ENCODE data around the gene MYLIP. TPM values are rescaled to one million over a fixed set of nuclear protein-coding genes. Genes with fewer than 3 reads are reported as not detected.

MYLIP gene
- total RNA-seq, 1 donor from 2014 or later: 13.5 TPM

DNA sequence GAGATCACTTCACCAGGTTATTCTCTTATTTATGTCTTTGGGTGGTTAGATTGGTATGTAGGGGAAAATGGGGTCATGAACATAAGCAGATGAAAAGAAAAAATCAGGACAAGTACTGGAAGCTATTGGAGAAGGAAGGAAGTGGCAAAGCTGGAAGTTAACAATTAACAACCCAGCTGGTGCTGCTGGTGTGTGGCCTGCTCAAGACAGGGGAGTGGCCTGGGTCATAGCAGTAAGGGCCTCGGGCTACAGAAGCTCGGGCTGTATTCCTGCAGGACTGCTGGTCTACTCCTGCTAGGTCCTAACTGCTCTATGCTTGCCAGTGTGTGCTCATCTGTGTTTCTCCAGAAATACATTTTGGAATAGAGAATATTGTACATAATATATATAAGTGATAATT, 19.6 kb downstream of the MYLIP start:
- TF ChIP-seq, protein P1, sequence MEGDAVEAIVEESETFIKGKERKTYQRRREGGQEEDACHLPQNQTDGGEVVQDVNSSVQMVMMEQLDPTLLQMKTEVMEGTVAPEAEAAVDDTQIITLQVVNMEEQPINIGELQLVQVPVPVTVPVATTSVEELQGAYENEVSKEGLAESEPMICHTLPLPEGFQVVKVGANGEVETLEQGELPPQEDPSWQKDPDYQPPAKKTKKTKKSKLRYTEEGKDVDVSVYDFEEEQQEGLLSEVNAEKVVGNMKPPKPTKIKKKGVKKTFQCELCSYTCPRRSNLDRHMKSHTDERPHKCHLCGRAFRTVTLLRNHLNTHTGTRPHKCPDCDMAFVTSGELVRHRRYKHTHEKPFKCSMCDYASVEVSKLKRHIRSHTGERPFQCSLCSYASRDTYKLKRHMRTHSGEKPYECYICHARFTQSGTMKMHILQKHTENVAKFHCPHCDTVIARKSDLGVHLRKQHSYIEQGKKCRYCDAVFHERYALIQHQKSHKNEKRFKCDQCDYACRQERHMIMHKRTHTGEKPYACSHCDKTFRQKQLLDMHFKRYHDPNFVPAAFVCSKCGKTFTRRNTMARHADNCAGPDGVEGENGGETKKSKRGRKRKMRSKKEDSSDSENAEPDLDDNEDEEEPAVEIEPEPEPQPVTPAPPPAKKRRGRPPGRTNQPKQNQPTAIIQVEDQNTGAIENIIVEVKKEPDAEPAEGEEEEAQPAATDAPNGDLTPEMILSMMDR (IDR thresholded peaks at IDR 0.05; ENCODE audit: borderline replicate concordance): no peak
- H3K9me3 ChIP-seq (replicated peaks): no peaks in the 10 kb centered on the region
- H3K36me3 ChIP-seq: peaks cover 83% of the 10 kb centered on the region
- H3K27ac ChIP-seq (replicated peaks): no peak overlapping the region
- H3K27me3 ChIP-seq (ENCODE audit: low read depth): no peaks in the 10 kb centered on the region
- peaks cover 25% of the 10 kb centered on the region for H3K4me1 ChIP-seq
- intact Hi-C loops (cut with micrococcal nuclease): no loop called here
- DNase-seq: no peak
- no peak overlapping the region for H3K4me3 ChIP-seq

DNA sequence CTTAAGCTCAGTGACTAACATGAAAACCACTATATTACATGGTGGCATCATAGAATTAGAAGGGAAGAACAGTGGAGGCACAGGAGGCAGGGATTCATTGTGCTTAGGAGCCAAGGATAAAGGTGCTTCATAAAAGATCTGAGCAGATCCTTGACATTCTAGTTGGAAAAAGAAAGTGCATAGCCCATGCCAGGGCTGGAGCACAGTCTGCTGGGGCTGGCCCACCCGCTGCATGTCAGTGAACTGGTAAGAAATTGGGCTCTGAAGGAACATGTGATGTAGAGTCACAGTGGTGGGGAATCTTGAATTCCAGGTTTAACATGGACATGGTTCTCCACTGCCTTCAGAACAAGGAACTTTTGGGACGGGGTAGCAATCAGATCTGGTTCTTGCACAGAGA, 20.4 kb downstream of the MYLIP start:
- peaks cover 26% of the 10 kb centered on the region for H3K4me1 ChIP-seq
- H3K36me3 ChIP-seq: peaks cover 75% of the 10 kb centered on the region
- no peaks in the 10 kb centered on the region for H3K27me3 ChIP-seq (ENCODE audit: low read depth)
- DNase-seq: no peak
- no peaks in the 10 kb centered on the region for H3K9me3 ChIP-seq (replicated peaks)
- TF ChIP-seq, protein P1 (IDR thresholded peaks at IDR 0.05; ENCODE audit: borderline replicate concordance): no peak
- H3K27ac ChIP-seq (replicated peaks): no peak overlapping the region
- no peak overlapping the region for H3K4me3 ChIP-seq
- intact Hi-C loops (cut with micrococcal nuclease): no loop called here

DNA sequence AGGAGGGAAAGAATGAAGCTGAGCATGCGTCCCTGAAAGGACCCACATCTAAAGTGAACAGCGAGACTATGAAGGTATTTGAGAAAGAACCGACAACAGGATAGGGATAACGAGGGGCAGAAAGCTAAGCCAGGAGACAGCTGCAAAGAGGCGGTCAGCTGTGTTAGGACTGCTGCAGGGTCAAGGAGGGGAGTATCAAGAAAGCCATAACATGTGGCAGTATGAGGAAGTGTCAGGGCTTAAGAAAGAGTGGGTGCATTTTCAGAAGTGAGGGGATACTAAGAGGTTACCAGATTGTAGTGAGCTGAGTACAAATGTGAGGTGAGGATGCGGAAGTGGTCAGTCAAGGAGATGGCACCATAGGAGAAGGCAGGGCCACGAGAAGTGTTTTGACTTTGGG, 21.2 kb downstream of the MYLIP start:
- Histone ChIP-seq H3K4me1 (peaks cover 28% of the 10 kb centered on the region), H3K27me3 (ENCODE audit: low read depth) (no peaks in the 10 kb centered on the region), H3K4me3 (no peak overlapping the region), H3K9me3 (replicated peaks) (no peaks in the 10 kb centered on the region), H3K36me3 (peaks cover 67% of the 10 kb centered on the region), H3K27ac (replicated peaks) (no peak overlapping the region)
- no peak for DNase-seq
- TF ChIP-seq, protein P1 (IDR thresholded peaks at IDR 0.05; ENCODE audit: borderline replicate concordance): no peak
- intact Hi-C loops (cut with micrococcal nuclease): no loop called here

- H3K36me3 ChIP-seq: peaks cover 36% of the 10 kb centered on the region
- no peak overlapping the region for H3K4me3 ChIP-seq
- intact Hi-C loops (cut with micrococcal nuclease): no loop called here
- TF ChIP-seq, protein P1 (IDR thresholded peaks at IDR 0.05; ENCODE audit: borderline replicate concordance): no peak
- H3K27ac ChIP-seq (replicated peaks): no peak overlapping the region
- peaks cover 15% of the 10 kb centered on the region for H3K4me1 ChIP-seq
- H3K9me3 ChIP-seq (replicated peaks): no peaks in the 10 kb centered on the region
- H3K27me3 ChIP-seq (ENCODE audit: low read depth): no peaks in the 10 kb centered on the region
- DNase-seq: no peak
Measured at GRCh38 chr6:16153211-16153820, 24.4 kb downstream of the MYLIP start.

DNA sequence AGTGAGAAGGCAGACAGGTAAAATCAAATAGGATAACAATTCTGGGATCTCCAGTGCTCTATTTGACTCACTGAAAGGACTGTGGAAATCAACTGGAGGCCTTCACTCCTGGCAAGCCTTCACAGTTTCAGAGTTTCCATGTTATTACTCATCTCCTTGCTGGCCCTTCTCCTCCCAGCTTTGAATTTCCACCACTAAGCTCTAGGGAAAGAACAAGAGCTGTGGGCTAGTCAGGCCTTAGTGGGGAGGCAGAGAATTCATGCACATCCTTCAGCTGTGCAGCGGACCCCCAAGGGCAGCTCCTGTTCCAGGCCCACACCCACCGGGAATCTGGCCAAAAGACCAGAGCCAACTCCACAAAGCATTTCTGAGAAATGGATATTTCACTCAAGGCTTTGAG, 26.0 kb downstream of the MYLIP start:
- Histone ChIP-seq H3K27ac (replicated peaks) (peak overlapping the region; percentile 22), H3K4me3 (no peak overlapping the region), H3K4me1 (peaks cover 15% of the 10 kb centered on the region), H3K27me3 (ENCODE audit: low read depth) (no peaks in the 10 kb centered on the region), H3K36me3 (peaks cover 25% of the 10 kb centered on the region), H3K9me3 (replicated peaks) (no peaks in the 10 kb centered on the region)
- intact Hi-C loops (cut with micrococcal nuclease): no loop called here
- TF ChIP-seq, protein P1 (IDR thresholded peaks at IDR 0.05; ENCODE audit: borderline replicate concordance): no peak
- peak; percentile 46 for DNase-seq
